ENCODE results near the gene RAB17.

DNA sequence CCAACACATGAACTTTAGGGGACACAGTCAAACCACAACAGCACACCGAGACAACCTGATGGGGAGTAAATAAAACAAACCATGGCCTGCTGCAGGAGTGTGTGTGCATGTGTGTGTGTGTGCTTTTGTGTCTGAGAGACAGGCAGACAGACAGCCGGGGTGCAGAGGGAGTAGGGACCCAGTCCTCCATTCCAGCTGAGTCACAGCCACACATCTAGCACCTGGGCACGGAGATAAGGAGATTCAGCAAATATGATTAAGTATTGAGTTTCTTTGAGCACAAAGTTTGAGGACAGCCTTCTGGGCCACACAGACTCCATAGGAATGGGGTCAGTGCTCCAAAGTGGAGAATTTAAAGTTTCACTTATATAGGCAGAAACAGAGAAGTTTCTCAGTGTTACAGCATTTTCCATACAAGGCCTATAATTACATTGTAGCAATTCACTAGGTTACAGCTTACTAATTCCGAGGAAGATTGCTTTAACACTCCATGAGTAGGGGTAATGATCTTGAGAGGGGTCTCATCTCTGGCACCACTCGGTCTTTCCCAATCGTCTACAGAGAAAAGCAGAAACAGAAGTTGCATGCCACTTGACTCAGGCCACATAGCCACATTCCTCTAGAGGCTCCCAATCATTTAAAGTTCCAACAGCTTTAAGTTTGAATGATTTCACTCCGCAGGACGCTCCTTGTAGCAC lies 55.0 kb downstream of the RAB17 start:
- TF ChIP-seq EZH2phosphoT487 (IDR thresholded peaks at IDR 0.05; ENCODE audit: borderline replicate concordance) = no peak
- TF ChIP-seq, protein P1, sequence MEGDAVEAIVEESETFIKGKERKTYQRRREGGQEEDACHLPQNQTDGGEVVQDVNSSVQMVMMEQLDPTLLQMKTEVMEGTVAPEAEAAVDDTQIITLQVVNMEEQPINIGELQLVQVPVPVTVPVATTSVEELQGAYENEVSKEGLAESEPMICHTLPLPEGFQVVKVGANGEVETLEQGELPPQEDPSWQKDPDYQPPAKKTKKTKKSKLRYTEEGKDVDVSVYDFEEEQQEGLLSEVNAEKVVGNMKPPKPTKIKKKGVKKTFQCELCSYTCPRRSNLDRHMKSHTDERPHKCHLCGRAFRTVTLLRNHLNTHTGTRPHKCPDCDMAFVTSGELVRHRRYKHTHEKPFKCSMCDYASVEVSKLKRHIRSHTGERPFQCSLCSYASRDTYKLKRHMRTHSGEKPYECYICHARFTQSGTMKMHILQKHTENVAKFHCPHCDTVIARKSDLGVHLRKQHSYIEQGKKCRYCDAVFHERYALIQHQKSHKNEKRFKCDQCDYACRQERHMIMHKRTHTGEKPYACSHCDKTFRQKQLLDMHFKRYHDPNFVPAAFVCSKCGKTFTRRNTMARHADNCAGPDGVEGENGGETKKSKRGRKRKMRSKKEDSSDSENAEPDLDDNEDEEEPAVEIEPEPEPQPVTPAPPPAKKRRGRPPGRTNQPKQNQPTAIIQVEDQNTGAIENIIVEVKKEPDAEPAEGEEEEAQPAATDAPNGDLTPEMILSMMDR (conservative IDR thresholded peaks at IDR 0.05; ENCODE audit: low read length) = no peak
